GM12878 (cell line): ENCODE results near the gene PRDM15. TPM values are rescaled to one million over a fixed set of nuclear protein-coding genes. Genes with fewer than 3 reads are reported as not detected.
A peak's percentile ranks its signal among the peaks of the same experiment; 100 is the strongest.

Source experiments
- EED ChIP-seq: sonication (generic); IDR thresholded peaks from 2 replicates; pipeline ENCODE4 v1.6.1; 2016; ENCODE audit warnings: antibody characterized with exemption, low read depth
- EGR1 ChIP-seq, 2 experiments: IDR thresholded peaks; 1 replicate in 1 of 2; 2 replicates in 1 of 2; pipeline ENCODE4 v1.6.1; 2011 to 2012; ENCODE audit warnings: low read depth in 2 of 2, low read length in 2 of 2, borderline replicate concordance in 1 of 2, mild to moderate bottlenecking in 1 of 2, moderate library complexity in 1 of 2
- FOXM1 ChIP-seq: IDR thresholded peaks from 2 replicates; pipeline ENCODE4 v1.6.1; 2012; ENCODE audit warnings: low read depth, mild to moderate bottlenecking, inconsistent platforms, low read length, moderate library complexity
- HDGF ChIP-seq: fragments of 450-650 bp; IDR thresholded peaks from 2 replicates; pipeline ENCODE4 v1.6.1; 2016; ENCODE audit warnings: antibody characterized with exemption
- IKZF2 ChIP-seq, 2 experiments: fragments of 450-650 bp; IDR thresholded peaks; 2 replicates each; pipeline ENCODE4 v1.6.1; 2017; ENCODE audit warnings: mild to moderate bottlenecking in 2 of 2, moderate library complexity in 2 of 2
- NBN ChIP-seq: fragments of 450-650 bp; IDR thresholded peaks from 2 replicates; pipeline ENCODE4 v1.6.1; 2016
- NFIC ChIP-seq: IDR thresholded peaks from 2 replicates; pipeline ENCODE4 v1.6.1; 2012; ENCODE audit warnings: low read depth, mild to moderate bottlenecking, inconsistent platforms, low read length, moderate library complexity
- NFYA ChIP-seq: IDR thresholded peaks from 2 replicates; pipeline ENCODE4 v1.6.1; 2011; ENCODE audit warnings: low read depth, mild to moderate bottlenecking, low read length, improper control_type of control experiment, borderline replicate concordance
- NR2C1 ChIP-seq: fragments of 450-650 bp; IDR thresholded peaks from 2 replicates; pipeline ENCODE4 v1.6.1; 2017; ENCODE audit warnings: antibody characterized with exemption, mild to moderate bottlenecking, moderate library complexity
- POLR2A ChIP-seq: IDR thresholded peaks from 2 replicates; pipeline ENCODE4 v1.6.1; 2011; ENCODE audit warnings: low read depth, mild to moderate bottlenecking, low read length
- RUNX3 ChIP-seq: IDR thresholded peaks from 2 replicates; pipeline ENCODE4 v1.6.1; 2012; ENCODE audit warnings: low read length, inconsistent platforms
- TAF1 ChIP-seq: IDR thresholded peaks from 2 replicates; pipeline ENCODE4 v1.6.1; 2011; ENCODE audit warnings: mild to moderate bottlenecking, low read depth, low read length, borderline replicate concordance
- TCF3 ChIP-seq: IDR thresholded peaks from 2 replicates; pipeline ENCODE4 v1.6.1; 2012; ENCODE audit warnings: low read depth, mild to moderate bottlenecking, low read length, borderline replicate concordance; ENCODE audit not compliant: insufficient read depth
- polyA plus RNA-seq, 11 experiments: library from polyadenylated mRNA; depleted of rRNA in 4 of 11; unstranded in 6 of 11; stranded (reverse) in 5 of 11; fragments of >200 nt; fragmentation: Nextera tagmentation in 4 of 11; fragmentation: Illumina TruSeq in 1 of 11; extraction: Ambion mirVana in 4 of 11; extraction: Trizol in 1 of 11; gene quantifications; 1 replicate in 1 of 11; 2 replicates in 10 of 11; pipeline versions ENCODE4 v1.2.1 to v1.2.3, GENCODE V29; 2011 to 2016; ENCODE audit warnings: inconsistent platforms in 2 of 11, missing spikeins in 2 of 11, low read depth in 1 of 11
- total RNA-seq, 4 experiments: library from RNA; depleted of rRNA in 3 of 4; stranded (reverse); fragments of >200 nt in 3 of 4; fragmentation: Illumina TruSeq in 1 of 4; extraction: Trizol in 1 of 4; gene quantifications; 2 replicates each; pipeline versions ENCODE4 v1.2.1 to v1.2.3, GENCODE V29; 2013 to 2021
- TF ChIP-seq, protein P1 (sequence below): IDR thresholded peaks from 2 replicates; pipeline ENCODE4 v1.6.1; 2011; ENCODE audit warnings: mild to moderate bottlenecking, low read depth, low read length, moderate library complexity; ENCODE audit not compliant: insufficient replicate concordance
- TF ChIP-seq, protein P2 (sequence below): fragments of 450-650 bp; IDR thresholded peaks from 2 replicates; pipeline ENCODE4 v1.6.1; 2014; ENCODE audit warnings: mild to moderate bottlenecking
- TF ChIP-seq, protein P3 (sequence below): IDR thresholded peaks from 2 replicates; pipeline ENCODE4 v1.6.1; 2012; ENCODE audit warnings: low read depth, low read length, improper control_type of control experiment

Gene PRDM15
- total and polyA plus RNA-seq, 10 of the 15 experiments (the other 5 are each of a cell fraction or from before 2014, with no cell fraction given) = 2.2 to 16.0 (median 8.6) TPM

DNA sequence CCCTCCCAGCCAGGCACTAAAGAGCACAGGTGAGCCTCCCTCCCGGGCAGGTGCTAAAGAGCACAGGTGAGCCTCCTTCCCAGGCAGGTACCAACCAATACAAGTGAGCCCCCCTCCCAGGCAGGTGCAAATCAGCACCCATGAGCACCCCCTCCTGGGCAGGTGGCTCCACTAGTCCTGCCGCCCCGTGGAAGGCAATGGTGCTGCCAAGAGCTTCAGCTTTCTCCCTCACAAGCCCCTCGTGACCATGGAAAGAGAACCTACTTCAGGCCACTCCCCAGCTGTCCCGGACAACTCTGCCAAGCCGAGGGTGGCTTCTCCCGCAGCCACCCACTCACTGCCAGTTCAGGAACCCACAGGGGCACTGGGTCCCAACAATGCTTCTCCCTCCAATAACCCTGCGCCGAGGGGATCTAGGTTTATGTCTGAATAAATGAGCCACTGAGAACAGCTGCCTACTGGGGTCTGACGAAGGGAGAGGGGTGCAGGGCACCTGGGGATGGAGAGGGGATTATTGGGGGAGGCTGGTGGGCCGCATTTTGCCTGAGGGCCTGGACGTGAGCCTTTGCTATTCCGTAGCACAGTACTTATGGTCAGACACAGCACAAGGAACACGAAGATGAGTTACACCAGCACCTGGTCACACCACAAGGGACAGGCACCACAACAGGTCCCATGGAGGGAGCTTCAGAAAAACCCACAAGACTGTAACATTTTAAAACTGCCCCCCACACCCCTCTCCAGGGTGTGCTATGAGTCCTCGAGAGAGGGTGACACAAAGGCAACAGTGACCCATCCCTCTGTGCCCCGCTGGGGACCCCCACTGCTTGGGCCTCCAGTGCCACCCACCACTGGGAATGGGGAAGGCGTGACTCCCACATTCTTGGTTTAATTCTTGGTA, 46.3 kb downstream of the PRDM15 start (continued):
- TF ChIP-seq TAF1 (no peak), EED (no peak), EGR1 (IDR thresholded peaks at IDR 0.05; ENCODE audit: borderline replicate concordance in 1 of 2, low read depth in 2 of 2, low read length in 2 of 2) (no peak), POLR2A (peak; percentile 3; the same call in 1 of the 2 replicates), RUNX3 (peak; percentile 62; the same call in 1 of the 2 replicates), NFYA (no peak), TCF3 (no peak), NFIC (0 out of 2 replicates have a peak, but pooled peaks have one; percentile 16), HDGF (no peak), NR2C1 (no peak), FOXM1 (no peak), NBN (no peak), IKZF2 (IDR thresholded peaks at IDR 0.05) (no peak)
- TF ChIP-seq, protein P1, sequence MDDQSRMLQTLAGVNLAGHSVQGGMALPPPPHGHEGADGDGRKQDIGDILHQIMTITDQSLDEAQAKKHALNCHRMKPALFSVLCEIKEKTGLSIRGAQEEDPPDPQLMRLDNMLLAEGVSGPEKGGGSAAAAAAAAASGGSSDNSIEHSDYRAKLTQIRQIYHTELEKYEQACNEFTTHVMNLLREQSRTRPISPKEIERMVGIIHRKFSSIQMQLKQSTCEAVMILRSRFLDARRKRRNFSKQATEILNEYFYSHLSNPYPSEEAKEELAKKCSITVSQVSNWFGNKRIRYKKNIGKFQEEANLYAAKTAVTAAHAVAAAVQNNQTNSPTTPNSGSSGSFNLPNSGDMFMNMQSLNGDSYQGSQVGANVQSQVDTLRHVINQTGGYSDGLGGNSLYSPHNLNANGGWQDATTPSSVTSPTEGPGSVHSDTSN = no peak
- TF ChIP-seq, protein P2, sequence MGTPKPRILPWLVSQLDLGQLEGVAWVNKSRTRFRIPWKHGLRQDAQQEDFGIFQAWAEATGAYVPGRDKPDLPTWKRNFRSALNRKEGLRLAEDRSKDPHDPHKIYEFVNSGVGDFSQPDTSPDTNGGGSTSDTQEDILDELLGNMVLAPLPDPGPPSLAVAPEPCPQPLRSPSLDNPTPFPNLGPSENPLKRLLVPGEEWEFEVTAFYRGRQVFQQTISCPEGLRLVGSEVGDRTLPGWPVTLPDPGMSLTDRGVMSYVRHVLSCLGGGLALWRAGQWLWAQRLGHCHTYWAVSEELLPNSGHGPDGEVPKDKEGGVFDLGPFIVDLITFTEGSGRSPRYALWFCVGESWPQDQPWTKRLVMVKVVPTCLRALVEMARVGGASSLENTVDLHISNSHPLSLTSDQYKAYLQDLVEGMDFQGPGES = no peak
- TF ChIP-seq, protein P3, sequence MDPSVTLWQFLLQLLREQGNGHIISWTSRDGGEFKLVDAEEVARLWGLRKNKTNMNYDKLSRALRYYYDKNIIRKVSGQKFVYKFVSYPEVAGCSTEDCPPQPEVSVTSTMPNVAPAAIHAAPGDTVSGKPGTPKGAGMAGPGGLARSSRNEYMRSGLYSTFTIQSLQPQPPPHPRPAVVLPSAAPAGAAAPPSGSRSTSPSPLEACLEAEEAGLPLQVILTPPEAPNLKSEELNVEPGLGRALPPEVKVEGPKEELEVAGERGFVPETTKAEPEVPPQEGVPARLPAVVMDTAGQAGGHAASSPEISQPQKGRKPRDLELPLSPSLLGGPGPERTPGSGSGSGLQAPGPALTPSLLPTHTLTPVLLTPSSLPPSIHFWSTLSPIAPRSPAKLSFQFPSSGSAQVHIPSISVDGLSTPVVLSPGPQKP = no peak
- TF ChIP-seq, all 136 proteins: peak for 5
